ENCODE results near the gene PCIF1. TPM values are rescaled to one million over a fixed set of nuclear protein-coding genes. Genes with fewer than 3 reads are reported as not detected.

The PCIF1 gene
- total RNA-seq, result 7.9 and 10.7 TPM in 2 replicates

DNA sequence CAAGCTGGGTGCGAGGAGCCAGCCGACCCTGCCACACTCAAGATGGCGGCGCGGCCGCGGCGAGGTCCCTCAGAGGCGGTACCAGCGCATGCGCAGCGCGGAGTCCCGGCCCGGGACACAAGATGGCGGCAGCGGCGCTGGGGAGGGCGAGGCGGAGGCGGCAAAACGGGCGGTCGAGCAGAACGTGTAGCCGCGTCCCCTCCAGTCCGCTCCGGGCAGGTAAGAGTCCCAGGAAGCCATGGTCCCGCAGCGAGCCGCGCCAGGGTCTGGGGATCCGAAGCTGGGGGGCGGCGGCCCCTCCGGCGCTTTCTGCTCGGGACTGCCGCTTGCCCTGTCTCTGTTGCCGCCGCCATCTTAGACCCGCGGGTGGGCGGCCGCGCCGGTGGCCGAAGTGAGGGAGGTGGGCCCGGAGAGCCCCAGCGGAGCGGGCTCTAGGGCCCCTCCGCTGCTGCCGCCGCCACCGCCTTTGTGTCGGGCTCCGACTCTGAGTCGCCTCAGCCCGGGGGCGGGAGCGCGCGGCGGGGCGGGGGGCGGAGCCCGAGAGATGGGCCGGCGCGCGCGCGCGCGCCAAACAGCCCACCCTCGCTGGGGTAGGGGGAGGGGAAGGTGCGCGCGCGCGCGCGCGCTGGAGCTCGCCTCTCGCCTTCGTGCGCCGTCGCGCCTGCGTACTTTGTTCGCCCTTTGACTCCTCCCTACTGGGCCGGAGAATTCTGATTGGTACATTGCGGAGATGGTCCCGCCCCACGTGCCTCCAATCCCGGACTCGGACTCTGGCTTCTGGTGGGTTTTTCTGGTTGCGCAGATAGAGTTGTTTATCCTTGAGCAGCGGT lies at the start of gene PCIF1:
Gene PCIF1 (plus strand): TSS at position 98 of the 830 bp plus-strand sequence. CDS start 4,317 bp downstream, outside the sequence.

GRCh38 chr20:45887346-45887715 lies 47.2 kb upstream of the PCIF1 start, which contains the start of gene SPATA25:
Gene SPATA25 (minus strand): TSS chr20:45887622. CDS start chr20:45887590, 32 bp downstream.

DNA sequence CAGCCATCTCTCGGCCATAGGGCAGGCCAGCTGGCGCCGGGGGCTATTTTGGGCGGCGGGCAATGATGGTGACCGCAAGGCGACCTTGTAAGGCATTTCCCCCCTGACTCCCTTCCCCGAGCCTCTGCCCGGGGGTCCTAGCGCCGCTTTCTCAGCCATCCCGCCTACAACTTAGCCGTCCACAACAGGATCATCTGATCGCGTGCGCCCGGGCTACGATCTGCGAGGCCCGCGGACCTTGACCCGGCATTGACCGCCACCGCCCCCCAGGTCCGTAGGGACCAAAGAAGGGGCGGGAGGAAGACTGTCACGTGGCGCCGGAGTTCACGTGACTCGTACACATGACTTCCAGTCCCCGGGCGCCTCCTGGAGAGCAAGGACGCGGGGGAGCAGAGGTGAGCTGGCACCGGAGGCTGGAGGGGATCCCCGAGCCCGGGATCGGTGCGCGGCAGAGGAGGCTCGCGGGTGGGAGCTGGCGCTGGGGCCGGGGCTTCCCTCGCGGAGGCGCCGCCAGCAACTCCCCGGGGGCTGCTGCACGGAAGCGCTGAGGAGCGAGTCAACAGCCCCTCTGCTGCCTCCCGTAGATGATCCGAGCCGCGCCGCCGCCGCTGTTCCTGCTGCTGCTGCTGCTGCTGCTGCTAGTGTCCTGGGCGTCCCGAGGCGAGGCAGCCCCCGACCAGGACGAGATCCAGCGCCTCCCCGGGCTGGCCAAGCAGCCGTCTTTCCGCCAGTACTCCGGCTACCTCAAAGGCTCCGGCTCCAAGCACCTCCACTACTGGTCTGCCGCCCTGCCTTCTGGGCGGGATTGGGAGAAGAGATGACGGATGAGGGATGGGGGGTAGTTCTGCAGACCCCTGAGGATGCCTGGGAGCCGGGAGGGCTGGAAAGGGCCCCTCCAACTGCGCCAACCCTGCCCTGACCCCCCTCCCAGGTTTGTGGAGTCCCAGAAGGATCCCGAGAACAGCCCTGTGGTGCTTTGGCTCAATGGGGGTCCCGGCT lies 43.2 kb upstream of the PCIF1 start, which contains the start of the genes CTSA and NEURL2:
Gene CTSA (plus strand): TSS at position 351 of the 999 bp plus-strand sequence. CDS start 234 bp downstream, at position 585.
Gene NEURL2 (minus strand): TSS at position 224 of the 999 bp plus-strand sequence. CDS start 217 bp downstream, at position 7.

DNA sequence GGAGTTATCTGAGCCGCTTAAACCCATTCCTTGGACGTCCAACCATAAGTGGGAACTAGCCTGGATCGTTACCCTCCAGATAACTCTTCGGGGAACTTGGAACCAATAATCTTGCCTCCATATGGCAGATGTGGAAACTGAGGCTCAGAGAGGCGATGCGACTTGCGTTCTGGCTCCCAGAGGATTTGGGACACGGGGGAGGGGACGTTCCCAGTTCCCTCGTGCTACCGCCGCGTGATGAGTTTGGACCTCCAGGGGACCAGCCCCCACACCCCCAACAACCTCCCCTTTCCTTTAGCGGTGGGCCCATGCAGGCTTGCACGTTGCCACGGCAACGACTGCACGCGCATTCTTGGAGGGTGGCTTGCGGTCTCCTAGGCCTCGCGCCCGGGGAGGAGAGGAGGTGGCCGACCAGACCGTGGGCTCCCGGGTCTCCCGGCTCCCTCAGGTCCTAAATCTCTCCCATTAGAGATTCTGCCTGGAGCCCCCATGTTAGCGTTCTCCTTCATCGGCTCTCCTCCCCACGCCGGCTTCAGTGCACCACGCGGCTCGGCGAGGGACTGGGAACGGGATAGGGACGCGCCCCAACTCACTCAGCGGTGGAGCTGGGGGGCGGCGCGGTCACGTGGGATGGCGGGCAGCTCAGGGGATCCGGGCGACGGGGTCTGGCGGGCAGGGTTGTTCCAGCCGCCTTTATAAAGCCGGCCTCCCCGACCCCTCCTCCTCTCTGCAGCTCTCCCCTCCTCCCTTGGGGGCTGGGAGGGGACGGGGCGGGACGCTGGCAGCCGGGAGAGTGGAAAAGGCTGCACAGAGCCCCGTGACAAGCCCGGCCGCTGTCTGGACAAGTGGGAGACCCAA lies 22.8 kb upstream of the PCIF1 start, which contains the start of gene PLTP:
Gene PLTP (minus strand): TSS at position 670 of the 858 bp plus-strand sequence. CDS start 703 bp downstream, outside the sequence.

GRCh38 chr20:45971675-45972499 lies 37.4 kb downstream of the PCIF1 start, which contains the start of gene ZNF335:
Gene ZNF335 (minus strand): TSS chr20:45972203. CDS start chr20:45971410, 793 bp downstream.

Other genes with a start within 250 kb of the PCIF1 start
- not detected in 2 replicates for gene WFDC13, start 232.6 kb upstream of the PCIF1 start, total RNA-seq
- gene WFDC10B, start 229.7 kb upstream of the PCIF1 start, total RNA-seq, result not detected in 2 replicates
- not detected in 2 replicates for gene SPINT4, start 212.3 kb upstream of the PCIF1 start, total RNA-seq
- gene WFDC3, start 142.8 kb upstream of the PCIF1 start, total RNA-seq, result 0.43 TPM in 1 of 2 replicates, not detected in the other
- 14.9 and 16.1 TPM in 2 replicates for gene DNTTIP1, start 142.7 kb upstream of the PCIF1 start, total RNA-seq
- 0.34 TPM in 1 of 2 replicates, not detected in the other for gene UBE2C, start 122.0 kb upstream of the PCIF1 start, total RNA-seq
- gene TNNC2, start 107.4 kb upstream of the PCIF1 start, total RNA-seq, result not detected in 2 replicates
- 12.3 and 13.1 TPM in 2 replicates for gene SNX21, start 100.9 kb upstream of the PCIF1 start, total RNA-seq
- 23.9 and 29.3 TPM in 2 replicates for gene ACOT8, start 77.3 kb upstream of the PCIF1 start, total RNA-seq
- 3.1 and 4.6 TPM in 2 replicates for gene ZSWIM3, start 77.1 kb upstream of the PCIF1 start, total RNA-seq
- gene ZSWIM1, start 53.5 kb upstream of the PCIF1 start, total RNA-seq, result 3.8 and 5.2 TPM in 2 replicates
- gene SPATA25, start 47.1 kb upstream of the PCIF1 start, total RNA-seq, result 0.34 and 1.00 TPM in 2 replicates
- 1.7 and 1.9 TPM in 2 replicates for gene NEURL2, start 43.5 kb upstream of the PCIF1 start, total RNA-seq
- gene CTSA, start 43.3 kb upstream of the PCIF1 start, total RNA-seq, result 18.8 and 72.7 TPM in 2 replicates
- 31.8 and 117 TPM in 2 replicates for gene PLTP, start 22.5 kb upstream of the PCIF1 start, total RNA-seq
- gene ZNF335, start 37.5 kb downstream of the PCIF1 start, total RNA-seq, result 12.3 and 13.9 TPM in 2 replicates
- gene MMP9, start 74.2 kb downstream of the PCIF1 start, total RNA-seq, result 2.1 and 5.1 TPM in 2 replicates
- 0.07 TPM in 1 of 2 replicates, not detected in the other for gene SLC12A5, start 94.5 kb downstream of the PCIF1 start, total RNA-seq
- 8.5 and 16.7 TPM in 2 replicates for gene NCOA5, start 155.3 kb downstream of the PCIF1 start, total RNA-seq
- 5.1 and 13.8 TPM in 2 replicates for gene CD40, start 183.6 kb downstream of the PCIF1 start, total RNA-seq